ENCODE data around the gene DCAF12L2.
"Not testable (repeated sequence)": the region's sequence is repeated elsewhere in the genome, so short reads cannot be mapped to it uniquely, and the experiment has no call there.

Gene DCAF12L2

GRCh38 chrX:126165721-126166461 lies at the start of gene DCAF12L2:
Gene DCAF12L2, minus strand, starts transcription at chrX:126166289. Its CDS starts 365 bp downstream, at chrX:126165924.
- no peak for DNase-seq

GRCh38 chrX:126190888-126191287 lies 24.8 kb upstream of the DCAF12L2 start:
- not testable (repeated sequence) for DNase-seq

GRCh38 chrX:126177133-126177840 lies 11.2 kb upstream of the DCAF12L2 start:
- DNase-seq = no peak

DNA sequence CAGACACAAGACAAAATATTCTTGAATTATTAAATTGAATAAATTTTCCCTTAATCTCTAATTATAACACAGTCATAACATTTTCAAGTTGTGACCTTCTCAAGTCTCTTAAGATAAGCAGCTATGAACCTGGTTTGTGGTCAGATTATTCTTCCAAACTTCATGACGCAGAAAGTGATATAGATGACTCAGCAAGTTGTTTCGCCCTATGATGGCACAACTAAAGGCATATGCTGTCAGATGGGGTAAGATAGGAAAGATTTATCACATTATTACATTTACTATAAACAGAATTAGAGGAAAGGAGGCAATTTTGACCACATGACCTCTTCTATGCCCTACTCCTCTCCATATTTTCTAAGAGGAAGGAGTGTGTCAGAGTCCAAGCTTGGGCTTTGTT lies 4.6 kb upstream of the DCAF12L2 start:
- DNase-seq = peak; percentile 2

- no peak for DNase-seq
Measured at GRCh38 chrX:126167560-126167959, 1.5 kb upstream of the DCAF12L2 start.

GRCh38 chrX:126165401-126165720 lies 728 bp downstream of the DCAF12L2 start:
- DNase-seq = no peak

DNA sequence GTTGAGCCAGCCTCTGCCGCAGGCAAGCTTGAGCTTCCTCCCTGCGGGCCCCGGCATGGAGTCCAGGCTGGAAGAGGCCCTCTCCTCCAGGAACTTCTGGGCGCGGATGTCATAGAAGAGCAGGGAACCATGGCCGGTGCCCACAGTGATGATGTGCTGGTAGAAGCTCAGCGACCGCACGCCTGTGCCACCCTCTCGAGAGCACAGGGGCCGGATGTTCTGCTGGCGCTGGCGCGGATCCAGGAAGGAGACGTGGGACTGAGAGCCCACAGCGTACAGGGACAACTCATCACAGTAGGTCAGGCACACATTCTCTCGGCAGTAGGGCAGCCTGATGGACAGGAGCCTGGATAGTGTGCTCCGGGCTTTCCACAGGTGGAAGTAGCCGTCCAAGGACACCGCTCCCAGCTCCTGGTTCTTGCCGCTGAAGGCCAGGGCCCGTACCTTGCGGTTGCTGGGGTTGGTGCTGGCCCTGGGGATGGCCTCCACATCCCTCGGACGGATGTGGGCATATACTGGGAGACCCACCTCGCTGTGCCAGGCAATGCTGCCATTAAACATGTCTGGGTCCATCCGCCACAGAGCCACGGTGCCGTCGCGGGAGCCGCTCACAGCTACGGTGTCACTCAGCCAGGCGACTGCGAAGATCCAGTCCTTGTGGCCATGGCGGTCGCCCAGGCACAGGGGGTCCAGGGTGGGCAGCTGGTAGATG lies 1.2 kb downstream of the DCAF12L2 start:
- no peak for DNase-seq

DNA sequence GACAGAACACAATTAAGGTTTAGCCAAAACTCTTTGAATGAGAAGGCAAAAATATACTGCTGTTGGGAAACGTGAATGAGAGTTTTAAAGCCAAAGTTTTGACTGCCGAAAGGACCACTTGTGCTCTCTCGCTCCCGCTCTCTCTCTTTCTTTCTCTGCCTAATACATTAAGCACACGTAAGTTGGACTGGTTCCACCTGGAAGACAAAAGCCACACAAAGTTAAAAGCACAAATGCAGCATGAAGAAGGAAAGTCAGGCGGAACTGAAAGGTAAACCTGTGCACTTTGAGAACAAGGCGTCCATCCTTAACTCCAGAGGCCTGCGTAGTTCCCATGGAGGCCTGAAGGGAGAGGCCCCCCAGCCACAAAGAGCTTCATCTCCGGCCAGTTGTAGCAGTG lies 1.9 kb downstream of the DCAF12L2 start:
- DNase-seq = no peak

- DNase-seq = no peak
Measured at GRCh38 chrX:126141014-126141413, 25.1 kb downstream of the DCAF12L2 start.

DNA sequence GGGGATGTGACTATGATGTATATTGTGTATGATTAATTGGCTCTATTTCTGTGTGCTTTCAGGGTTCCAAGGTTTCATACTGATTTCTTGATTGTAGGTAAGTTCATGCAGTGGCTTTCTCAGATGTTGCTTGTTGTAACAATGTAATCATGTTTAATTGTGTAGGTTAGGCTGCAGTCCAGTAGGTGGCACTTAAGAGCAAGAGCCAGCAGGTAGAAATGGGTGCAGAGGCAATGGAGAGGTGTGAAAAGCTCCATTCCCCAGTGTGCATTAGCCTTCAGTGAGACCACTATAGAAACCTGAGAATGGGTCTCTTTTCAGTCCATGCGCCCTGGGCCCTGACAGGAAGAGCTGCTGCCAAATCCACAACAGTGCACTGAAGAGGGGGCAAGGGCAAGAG lies 28.2 kb downstream of the DCAF12L2 start:
- peak; percentile 19 for DNase-seq

- DNase-seq = no peak
Measured at GRCh38 chrX:126124721-126125120, 41.4 kb downstream of the DCAF12L2 start.
